Endodermal cell (in vitro differentiated cells): ENCODE data around the gene COMP. TPM values are rescaled to one million over a fixed set of nuclear protein-coding genes. Genes with fewer than 3 reads are reported as not detected.

ENCODE experiments used
- DNase-seq: peaks from one replicate; pipeline ENCODE4 v3.0.0-alpha.2; 2017
- H3K27ac ChIP-seq: 2 replicates; pipeline ENCODE4 v1.5.1; 2013; ENCODE audit warnings: mild to moderate bottlenecking, low read depth, low read length, moderate library complexity
- H3K27me3 ChIP-seq: 2 replicates; pipeline ENCODE4 v1.6.1; 2013; ENCODE audit warnings: mild to moderate bottlenecking, low read length, moderate library complexity; ENCODE audit not compliant: insufficient read depth, control insufficient read depth, poor library complexity, severe bottlenecking
- H3K36me3 ChIP-seq: 2 replicates; pipeline ENCODE4 v1.7.0; 2013; ENCODE audit warnings: mild to moderate bottlenecking, low read length, moderate library complexity; ENCODE audit not compliant: control insufficient read depth, insufficient read depth
- H3K4me1 ChIP-seq: one replicate; pipeline ENCODE4 v1.7.0; 2013; ENCODE audit warnings: low read length; ENCODE audit not compliant: control insufficient read depth, insufficient read depth
- H3K4me3 ChIP-seq: 2 replicates; pipeline ENCODE4 v1.5.1; 2013; ENCODE audit warnings: mild to moderate bottlenecking, low read length, moderate library complexity
- H3K9ac ChIP-seq: 2 replicates; pipeline ENCODE4 v1.6.1; 2013; ENCODE audit warnings: mild to moderate bottlenecking, low read length, moderate library complexity; ENCODE audit not compliant: poor library complexity, severe bottlenecking; ENCODE audit errors: extremely low read depth
- H3K9me3 ChIP-seq: 2 replicates; pipeline ENCODE4 v1.6.1; 2013; ENCODE audit warnings: mild to moderate bottlenecking, low read length, moderate library complexity; ENCODE audit not compliant: control insufficient read depth
- H3K27ac Mint-ChIP-seq: 2 replicates; pipeline ENCODE4 v1.8.0; 2020; ENCODE audit warnings: mixed read lengths
- H3K27me3 Mint-ChIP-seq: 2 replicates; pipeline ENCODE4 v1.8.0; 2021; ENCODE audit warnings: mild to moderate bottlenecking, mixed read lengths; ENCODE audit not compliant: insufficient read depth
- H3K36me3 Mint-ChIP-seq: 2 replicates; pipeline ENCODE4 v1.8.0; 2020; ENCODE audit warnings: low read depth, mixed read lengths
- H3K4me1 Mint-ChIP-seq: 2 replicates; pipeline ENCODE4 v1.8.0; 2020; ENCODE audit warnings: mixed read lengths
- H3K4me3 Mint-ChIP-seq: 2 replicates; pipeline ENCODE4 v1.8.0; 2020; ENCODE audit warnings: mild to moderate bottlenecking, moderate library complexity, mixed read lengths
- H3K9me3 Mint-ChIP-seq: 2 replicates; pipeline ENCODE4 v1.8.0; 2020; ENCODE audit warnings: mild to moderate bottlenecking, mixed read lengths
- CTCF ChIP-seq: fragments of 200-600 bp; sonication (generic); conservative IDR thresholded peaks from 2 replicates; pipeline ENCODE4 v1.5.0; 2021; ENCODE audit warnings: antibody characterized with exemption, mild to moderate bottlenecking
- WGBS, 2 experiments: methylation state at CpG; one replicate each; pipeline versions ENCODE4 v1.1.5 to v1.1.7; 2013; ENCODE audit warnings: missing lambda C conversion rate in 2 of 2, mixed read lengths in 1 of 2; ENCODE audit not compliant: insufficient coverage in 1 of 2, insufficient read length in 1 of 2; 5-methylcytosine and 5-hydroxymethylcytosine counted together
- total RNA-seq, 2 donors: library from RNA; stranded (reverse); fragmentation: NEBNext Ultra II Directional in 1 of 2; extraction: Animal tissue kit (Norgen Biotek cat#: 25700) in 1 of 2; gene quantifications; 2 replicates in 1 of 2; 3 replicates in 1 of 2; pipeline ENCODE4 v1.2.1, GENCODE V29; 2021

The COMP gene
- total RNA-seq, 2 donors from 2014 or later: not detected

GRCh38 chr19:18783958-18784785 is 6.9 kb downstream of the COMP start:
- Mint-ChIP-seq H3K4me3 (no peak overlapping the region), H3K27me3 (peaks cover 88% of the 10 kb centered on the region), H3K36me3 (no peaks in the 10 kb centered on the region), H3K4me1 (peaks cover under 1% of the 10 kb centered on the region), H3K27ac (no peak overlapping the region), H3K9me3 (peaks cover 4% of the 10 kb centered on the region)
- DNase-seq: no peak
- H3K9ac ChIP-seq: no peak overlapping the region
- TF ChIP-seq CTCF: no peak
- H3K27me3 ChIP-seq: peaks cover 100% of the 10 kb centered on the region
- no peak overlapping the region for H3K27ac ChIP-seq
- no peaks in the 10 kb centered on the region for H3K36me3 ChIP-seq
- no peak overlapping the region for H3K4me3 ChIP-seq
- WGBS, 2 experiments: 84 to 88% methylated on average over 14 to 19 of the region's 19 CpGs
- no peaks in the 10 kb centered on the region for H3K4me1 ChIP-seq
- H3K9me3 ChIP-seq: no peaks in the 10 kb centered on the region

- no peak overlapping the region for H3K4me3 ChIP-seq
- peaks cover 100% of the 10 kb centered on the region for H3K27me3 ChIP-seq
- WGBS, 2 experiments: 85 to 88% methylated on average over 10 to 22 of the region's 22 CpGs
- H3K4me3 Mint-ChIP-seq: no peak overlapping the region
- H3K27ac Mint-ChIP-seq: no peak overlapping the region
- H3K4me1 Mint-ChIP-seq: no peaks in the 10 kb centered on the region
- H3K27me3 Mint-ChIP-seq: peaks cover 88% of the 10 kb centered on the region
- H3K36me3 Mint-ChIP-seq: no peaks in the 10 kb centered on the region
- H3K27ac ChIP-seq: no peak overlapping the region
- H3K9ac ChIP-seq: no peak overlapping the region
- H3K36me3 ChIP-seq: no peaks in the 10 kb centered on the region
- peaks cover 4% of the 10 kb centered on the region for H3K9me3 Mint-ChIP-seq
- no peak for DNase-seq
- no peaks in the 10 kb centered on the region for H3K9me3 ChIP-seq
- TF ChIP-seq CTCF: no peak
- no peaks in the 10 kb centered on the region for H3K4me1 ChIP-seq
These were observed 8.4 kb downstream of the COMP start for GRCh38 chr19:18782559-18783225.

DNA sequence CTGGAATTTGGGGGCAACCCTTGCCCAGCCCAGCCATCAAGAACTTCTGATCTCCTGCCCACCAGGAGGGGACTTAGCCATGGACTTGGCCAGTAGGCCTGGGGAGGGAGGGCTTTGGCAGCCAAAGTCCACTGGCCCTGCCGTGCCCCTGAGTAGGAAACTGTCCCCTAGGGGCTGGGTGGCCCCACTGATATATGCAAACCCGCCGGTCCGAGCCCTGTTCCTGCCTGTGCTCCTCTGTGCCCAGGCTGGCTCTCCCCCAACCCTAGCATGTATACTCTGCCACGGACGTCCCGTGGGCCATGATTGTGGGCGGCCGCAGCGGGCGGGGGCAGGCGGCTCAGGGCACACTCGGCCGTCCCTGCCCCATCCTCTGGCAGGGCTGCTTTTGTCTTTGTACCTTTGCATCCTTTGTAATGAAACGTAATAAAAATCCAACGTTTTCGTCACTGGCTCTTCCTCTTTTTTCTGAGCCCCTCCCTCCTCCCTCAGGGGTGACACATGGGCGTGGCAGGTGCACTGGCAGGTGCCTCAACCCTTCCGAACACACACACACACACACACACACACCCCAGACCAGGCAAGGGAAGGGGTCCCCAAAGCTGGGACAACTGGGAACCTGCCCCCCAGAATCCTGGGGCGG is 9.1 kb downstream of the COMP start:
- Histone ChIP-seq H3K9ac (no peak overlapping the region), H3K27ac (no peak overlapping the region), H3K4me3 (no peak overlapping the region), H3K27me3 (peaks cover 97% of the 10 kb centered on the region), H3K9me3 (no peaks in the 10 kb centered on the region), H3K4me1 (no peaks in the 10 kb centered on the region), H3K36me3 (no peaks in the 10 kb centered on the region)
- no peaks in the 10 kb centered on the region for H3K9me3 Mint-ChIP-seq
- H3K36me3 Mint-ChIP-seq: no peaks in the 10 kb centered on the region
- TF ChIP-seq CTCF: no peak
- no peak overlapping the region for H3K27ac Mint-ChIP-seq
- H3K27me3 Mint-ChIP-seq: peaks cover 84% of the 10 kb centered on the region
- H3K4me1 Mint-ChIP-seq: no peaks in the 10 kb centered on the region
- DNase-seq: no peak
- no peak overlapping the region for H3K4me3 Mint-ChIP-seq
- 86 to 89% methylated on average over 17 to 20 of the region's 20 CpGs for WGBS, 2 experiments
